Fibroblast of the aortic adventitia (primary cell): Measurements from ENCODE around the gene MICALL2. TPM values are rescaled to one million over a fixed set of nuclear protein-coding genes. Genes with fewer than 3 reads are reported as not detected.
A peak's percentile ranks its signal among the peaks of the same experiment; 100 is the strongest.

Source experiments
- DNase-seq: peaks from one replicate; pipeline ENCODE4 v3.0.0-alpha.2; 2010; ENCODE audit warnings: low read depth
- H3K4me3 ChIP-seq: 2 replicates; pipeline ENCODE4 v1.5.1; 2011; ENCODE audit warnings: low read depth, mild to moderate bottlenecking, control low read depth, low read length, moderate library complexity
- total RNA-seq: library from RNA; depleted of rRNA; stranded (reverse); fragments of >200 nt; gene quantifications from 2 replicates; pipeline ENCODE4 v1.2.3, GENCODE V29; 2012; ENCODE audit warnings: low replicate concordance
- TF ChIP-seq, protein P1 (sequence below): IDR thresholded peaks from 2 replicates; pipeline ENCODE4 v1.5.1; 2011; ENCODE audit warnings: mild to moderate bottlenecking, low read length, control low read depth, inconsistent platforms; ENCODE audit not compliant: insufficient read depth

Gene MICALL2
- total RNA-seq, 1 donor, result 21.5 TPM

DNA sequence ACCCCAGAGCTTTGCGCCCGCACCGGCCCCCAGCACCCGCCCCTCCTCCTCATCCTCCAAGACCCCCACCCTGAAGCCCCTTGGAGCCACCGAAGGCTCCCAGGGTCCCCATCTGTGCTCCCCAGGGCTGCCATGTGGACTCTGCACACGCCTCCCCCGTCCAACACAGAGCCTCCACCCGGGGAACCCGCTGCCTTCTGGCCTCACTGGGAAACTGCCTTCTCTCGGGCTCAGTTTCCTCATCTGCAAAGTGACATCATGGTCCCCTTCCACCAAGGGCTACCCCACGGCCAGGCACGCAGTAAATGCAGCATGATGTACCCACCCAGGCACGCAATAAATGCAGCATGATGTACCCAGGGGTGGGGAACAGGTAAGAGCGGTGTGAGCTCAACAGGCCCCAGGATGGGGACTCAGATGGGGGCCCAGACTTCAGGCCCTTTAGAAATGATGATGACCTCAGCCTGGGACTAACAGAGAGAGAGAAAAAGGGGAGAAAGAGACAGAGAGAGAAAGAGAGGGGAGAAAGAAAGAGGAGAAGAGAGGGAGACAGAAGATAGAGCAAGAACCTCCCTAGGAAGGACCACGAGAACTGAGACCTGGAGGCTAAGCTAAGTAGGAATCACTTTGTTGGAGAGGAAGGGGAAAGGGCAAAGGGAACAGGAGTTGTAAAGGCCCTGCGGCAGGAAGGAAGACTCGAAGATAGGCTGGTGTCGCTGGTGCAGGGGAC lies 2.5 kb upstream of the MICALL2 start:
- TF ChIP-seq, protein P1, sequence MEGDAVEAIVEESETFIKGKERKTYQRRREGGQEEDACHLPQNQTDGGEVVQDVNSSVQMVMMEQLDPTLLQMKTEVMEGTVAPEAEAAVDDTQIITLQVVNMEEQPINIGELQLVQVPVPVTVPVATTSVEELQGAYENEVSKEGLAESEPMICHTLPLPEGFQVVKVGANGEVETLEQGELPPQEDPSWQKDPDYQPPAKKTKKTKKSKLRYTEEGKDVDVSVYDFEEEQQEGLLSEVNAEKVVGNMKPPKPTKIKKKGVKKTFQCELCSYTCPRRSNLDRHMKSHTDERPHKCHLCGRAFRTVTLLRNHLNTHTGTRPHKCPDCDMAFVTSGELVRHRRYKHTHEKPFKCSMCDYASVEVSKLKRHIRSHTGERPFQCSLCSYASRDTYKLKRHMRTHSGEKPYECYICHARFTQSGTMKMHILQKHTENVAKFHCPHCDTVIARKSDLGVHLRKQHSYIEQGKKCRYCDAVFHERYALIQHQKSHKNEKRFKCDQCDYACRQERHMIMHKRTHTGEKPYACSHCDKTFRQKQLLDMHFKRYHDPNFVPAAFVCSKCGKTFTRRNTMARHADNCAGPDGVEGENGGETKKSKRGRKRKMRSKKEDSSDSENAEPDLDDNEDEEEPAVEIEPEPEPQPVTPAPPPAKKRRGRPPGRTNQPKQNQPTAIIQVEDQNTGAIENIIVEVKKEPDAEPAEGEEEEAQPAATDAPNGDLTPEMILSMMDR, result no peak
- H3K4me3 ChIP-seq, result no peak overlapping the region
- DNase-seq, result no peak

DNA sequence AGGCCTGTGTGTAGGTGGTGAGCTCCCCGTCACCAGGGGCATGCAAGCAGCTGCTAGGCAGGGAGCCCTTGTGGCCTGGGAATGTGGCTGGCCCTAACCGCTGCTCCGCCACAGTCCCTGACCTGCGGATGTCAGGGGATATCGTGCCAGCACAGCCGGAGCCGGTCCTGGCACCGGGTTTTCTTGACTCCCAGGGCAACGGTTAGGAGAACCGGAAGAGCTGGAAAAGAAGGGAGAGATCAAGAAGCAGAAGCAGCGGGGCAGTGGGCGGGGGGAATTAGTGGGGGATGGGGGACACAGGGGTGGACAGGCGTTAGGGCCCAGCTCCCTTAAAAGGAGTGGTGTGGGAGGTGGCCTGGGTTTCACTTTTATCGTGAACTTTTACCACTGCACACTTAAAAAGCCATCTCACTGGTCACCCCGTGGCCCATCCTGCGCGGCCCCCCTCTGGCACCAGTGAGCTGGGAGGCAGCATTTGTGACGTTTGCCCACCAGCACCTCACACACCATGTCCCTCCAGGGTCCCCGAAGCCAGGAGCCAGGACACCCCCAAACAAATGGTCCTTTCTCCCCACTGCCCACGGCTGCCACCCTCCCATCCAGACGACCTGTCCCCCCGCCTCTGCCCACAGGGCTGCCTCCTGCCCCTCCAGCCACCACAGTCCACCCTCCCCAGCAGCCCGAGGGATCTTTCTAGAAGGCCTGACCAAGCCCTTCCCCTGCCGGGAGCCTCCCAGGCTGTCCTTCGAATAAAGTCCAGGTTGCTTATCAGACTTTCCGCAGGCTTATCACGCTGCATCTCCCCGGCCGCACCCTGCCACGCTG lies 1.8 kb upstream of the MICALL2 start:
- DNase-seq, result peak; percentile 58
- TF ChIP-seq, protein P1, result no peak
- peak overlapping the region; percentile 58 for H3K4me3 ChIP-seq

DNA sequence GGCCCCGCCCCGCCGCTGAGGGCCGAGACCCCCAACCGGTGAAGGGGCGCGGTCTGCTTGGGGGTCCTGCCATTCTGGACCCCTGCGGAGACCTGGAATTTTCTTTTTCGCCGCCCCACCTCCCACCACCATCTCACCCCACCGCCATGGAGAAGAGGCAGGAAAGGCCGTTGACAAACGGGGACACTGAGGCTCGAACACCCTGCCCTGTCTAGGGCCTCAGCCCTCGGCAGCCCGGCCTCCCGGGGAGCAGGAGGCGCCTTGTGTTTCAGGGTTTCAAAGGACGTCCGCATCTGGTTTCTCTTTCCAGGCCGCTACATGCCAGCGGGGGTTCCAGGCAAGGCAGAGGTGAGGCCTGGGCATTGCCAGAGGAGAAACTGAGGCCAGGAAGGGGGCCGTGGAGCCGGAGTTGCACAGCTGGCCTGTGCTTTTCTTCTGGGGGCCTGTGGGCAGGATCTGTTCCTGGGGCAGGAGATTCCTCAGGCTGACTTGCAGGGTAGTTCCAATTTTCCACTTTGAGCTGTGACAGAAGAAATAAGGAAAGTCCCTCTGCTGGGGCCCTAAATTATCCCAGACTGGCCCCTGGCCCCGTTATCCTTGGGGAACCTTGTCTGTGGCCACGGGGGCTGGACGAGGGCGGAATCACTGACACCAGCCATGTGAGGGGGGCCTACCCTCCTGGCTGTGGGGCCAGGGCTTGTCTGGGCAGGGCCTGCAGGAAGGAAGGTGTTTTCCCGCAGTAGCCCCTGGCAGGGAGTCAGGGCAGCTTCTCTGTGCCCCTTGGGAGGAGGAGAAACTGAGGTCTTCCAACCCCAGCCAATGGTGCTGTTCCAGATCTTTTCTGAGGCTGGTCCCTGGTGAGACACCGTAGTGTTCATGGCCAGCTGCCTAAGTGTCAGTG lies 900 bp upstream of the MICALL2 start:
- peak; percentile 16 for DNase-seq
- peak overlapping the region; percentile 58 for H3K4me3 ChIP-seq
- TF ChIP-seq, protein P1, result no peak

DNA sequence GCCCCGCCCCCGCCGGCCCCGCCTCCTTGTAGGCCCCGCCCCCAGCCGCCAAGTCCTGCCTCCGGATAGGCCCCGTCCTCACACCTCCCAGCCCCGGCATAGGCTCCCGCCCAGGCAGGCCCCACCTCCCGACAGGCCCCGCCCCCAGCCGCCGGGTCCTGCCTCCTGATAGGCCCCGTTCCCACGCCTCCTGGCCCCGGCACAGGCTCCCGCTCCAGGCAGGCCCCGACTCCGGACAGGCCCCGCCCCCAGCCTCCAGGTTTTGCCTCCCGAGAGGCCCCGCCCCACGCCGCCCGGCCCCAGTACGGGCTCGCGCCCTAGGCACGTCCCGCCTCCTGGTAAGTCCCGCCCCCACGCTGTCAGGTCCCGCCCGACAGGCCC lies 232 bp upstream of the MICALL2 start:
- H3K4me3 ChIP-seq, result peak overlapping the region; percentile 90
- TF ChIP-seq, protein P1, result no peak
- peak; percentile 97 for DNase-seq

DNA sequence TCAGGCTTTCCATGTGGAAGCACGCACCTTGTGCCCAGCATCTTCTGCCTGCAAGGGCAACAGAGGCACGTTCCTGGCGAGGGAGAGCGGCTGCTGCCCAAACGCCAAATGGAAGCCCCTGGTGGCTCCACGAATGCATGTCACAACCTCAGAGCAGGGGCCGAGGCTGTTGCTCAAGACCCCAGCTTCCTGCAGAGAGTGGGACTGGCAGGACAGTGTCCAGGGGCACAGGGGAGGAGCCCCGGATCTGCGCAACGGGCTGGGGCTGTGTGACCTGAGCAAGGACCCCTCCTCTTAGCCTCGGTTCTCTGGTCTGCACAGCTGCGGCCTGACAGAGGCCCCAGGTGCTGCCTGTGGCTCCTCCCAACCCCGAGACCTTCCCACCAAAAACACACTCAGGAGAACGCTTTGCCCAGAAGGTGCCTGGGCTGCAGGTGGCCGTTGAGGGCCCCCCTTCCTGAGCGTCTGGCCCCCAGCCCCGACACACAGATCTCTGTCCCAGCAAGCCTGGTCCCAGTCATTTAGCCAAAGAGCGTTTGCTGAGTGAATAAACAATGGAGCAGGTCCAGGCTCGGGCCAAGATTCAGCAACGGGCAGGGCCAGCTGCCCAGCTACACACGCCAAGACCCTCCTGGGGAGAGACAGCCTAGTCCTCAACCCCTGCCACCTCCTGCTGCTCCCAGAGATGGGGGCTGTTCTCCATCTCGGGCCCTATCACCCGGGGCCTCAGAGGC lies 1.2 kb downstream of the MICALL2 start:
- peak overlapping the region; percentile 90 for H3K4me3 ChIP-seq
- TF ChIP-seq, protein P1, result no peak
- peak; percentile 24 for DNase-seq
